MM.1S (cell line): ENCODE measurements around the gene FRMD3.

ENCODE experiments used
- DNase-seq: peaks from one replicate; pipeline ENCODE4 v3.0.0-alpha.2; 2015
- H2AFZ ChIP-seq: fragments of 300-600 bp; sonication (generic); 2 replicates; pipeline ENCODE4 v1.6.0; 2016; ENCODE audit warnings: antibody characterized with exemption, low read length
- H3F3A ChIP-seq: fragments of 300-600 bp; sonication (generic); 2 replicates; pipeline ENCODE4 v1.6.1; 2016; ENCODE audit warnings: mild to moderate bottlenecking, antibody characterized with exemption, low read length, moderate library complexity, mixed read lengths; ENCODE audit not compliant: insufficient read depth
- H3K27ac ChIP-seq: fragments of 300-600 bp; sonication (generic); 2 replicates; pipeline ENCODE4 v1.5.1; 2016; ENCODE audit warnings: mild to moderate bottlenecking, low read length
- H3K27me3 ChIP-seq: fragments of 300-600 bp; sonication (generic); replicated peaks from 2 replicates; pipeline ENCODE4 v1.6.0; 2016; ENCODE audit warnings: low read length; ENCODE audit not compliant: insufficient read depth
- H3K36me3 ChIP-seq: fragments of 300-600 bp; sonication (generic); replicated peaks from 2 replicates; pipeline ENCODE4 v1.6.1; 2016; ENCODE audit warnings: mild to moderate bottlenecking, low read length, mixed read lengths; ENCODE audit not compliant: insufficient read depth
- H3K4me1 ChIP-seq: fragments of 300-600 bp; sonication (generic); 2 replicates; pipeline ENCODE4 v1.6.1; 2016; ENCODE audit warnings: low read length, mixed read lengths
- H3K4me2 ChIP-seq: fragments of 300-600 bp; sonication (generic); 2 replicates; pipeline ENCODE4 v1.6.0; 2016; ENCODE audit warnings: low read depth, low read length
- H3K4me3 ChIP-seq: fragments of 300-600 bp; sonication (generic); 2 replicates; pipeline ENCODE4 v1.5.1; 2016; ENCODE audit warnings: low read length, mixed read lengths
- H3K79me2 ChIP-seq: fragments of 300-600 bp; sonication (generic); 2 replicates; pipeline ENCODE4 v1.6.1; 2016; ENCODE audit warnings: mixed run types, low read length, mixed read lengths
- H3K9ac ChIP-seq: fragments of 300-600 bp; sonication (generic); 2 replicates; pipeline ENCODE4 v1.6.1; 2016; ENCODE audit warnings: low read length, mixed read lengths
- H3K9me2 ChIP-seq: fragments of 300-600 bp; sonication (generic); replicated peaks from 2 replicates; pipeline ENCODE4 v1.6.1; 2016; ENCODE audit warnings: mild to moderate bottlenecking, low read length, mixed read lengths; ENCODE audit not compliant: insufficient read depth
- H3K9me3 ChIP-seq: fragments of 300-600 bp; sonication (generic); replicated peaks from 2 replicates; pipeline ENCODE4 v1.6.1; 2016; ENCODE audit warnings: mild to moderate bottlenecking, low read length, mixed read lengths; ENCODE audit not compliant: insufficient read depth
- H4K20me1 ChIP-seq: fragments of 300-600 bp; sonication (generic); 2 replicates; pipeline ENCODE4 v1.6.1; 2016; ENCODE audit warnings: mild to moderate bottlenecking, low read length, moderate library complexity, mixed read lengths; ENCODE audit not compliant: insufficient read depth
- EZH2 ChIP-seq: fragments of 300-600 bp; sonication (generic); optimal IDR thresholded peaks from 2 replicates; pipeline ENCODE3; 2017; ENCODE audit warnings: low read depth, mild to moderate bottlenecking, antibody characterized with exemption, low read length, mixed read lengths
- EZH2phosphoT487 ChIP-seq: fragments of 300-600 bp; sonication (generic); IDR thresholded peaks from 2 replicates; pipeline ENCODE4 v1.6.1; 2018; ENCODE audit warnings: antibody characterized with exemption, low read length
- TF ChIP-seq, protein P1 (sequence below): fragments of 300-600 bp; sonication (generic); IDR thresholded peaks from 2 replicates; pipeline ENCODE4 v1.5.1; 2016; ENCODE audit warnings: antibody characterized with exemption, low read length, mixed read lengths

Gene FRMD3

DNA sequence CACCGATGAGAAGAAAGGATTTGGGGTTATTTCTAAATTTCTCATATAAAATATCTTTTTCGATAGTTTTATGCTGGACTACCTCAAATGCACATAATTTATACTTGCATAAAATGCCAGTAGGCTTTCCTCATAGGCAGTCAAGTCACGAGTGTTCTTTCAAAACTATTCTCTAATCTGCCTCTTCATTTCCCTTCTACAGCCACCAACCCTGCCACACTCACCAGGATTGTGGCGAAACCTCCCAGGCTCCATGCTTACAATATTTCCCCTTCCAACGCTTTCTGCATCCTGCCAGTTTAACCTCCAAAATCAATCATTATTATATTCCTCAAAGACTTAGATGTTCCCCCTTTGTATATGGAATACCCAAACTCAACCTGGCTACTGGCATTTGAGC lies 65.4 kb downstream of the FRMD3 start:
- Histone ChIP-seq H3K4me1 (no peaks in the 10 kb centered on the region), H3K27ac (no peak overlapping the region), H3K9me2 (no peaks in the 10 kb centered on the region), H2AFZ (no peak overlapping the region), H3K27me3 (no peaks in the 10 kb centered on the region), H3K9ac (no peak overlapping the region), H3K36me3 (no peaks in the 10 kb centered on the region), H3K4me3 (no peak overlapping the region), H3K4me2 (no peak overlapping the region), H4K20me1 (no peaks in the 10 kb centered on the region), H3F3A (no peaks in the 10 kb centered on the region), H3K9me3 (no peaks in the 10 kb centered on the region), H3K79me2 (no peaks in the 10 kb centered on the region)
- TF ChIP-seq EZH2 (no peak), EZH2phosphoT487 (no peak)
- TF ChIP-seq, protein P1, sequence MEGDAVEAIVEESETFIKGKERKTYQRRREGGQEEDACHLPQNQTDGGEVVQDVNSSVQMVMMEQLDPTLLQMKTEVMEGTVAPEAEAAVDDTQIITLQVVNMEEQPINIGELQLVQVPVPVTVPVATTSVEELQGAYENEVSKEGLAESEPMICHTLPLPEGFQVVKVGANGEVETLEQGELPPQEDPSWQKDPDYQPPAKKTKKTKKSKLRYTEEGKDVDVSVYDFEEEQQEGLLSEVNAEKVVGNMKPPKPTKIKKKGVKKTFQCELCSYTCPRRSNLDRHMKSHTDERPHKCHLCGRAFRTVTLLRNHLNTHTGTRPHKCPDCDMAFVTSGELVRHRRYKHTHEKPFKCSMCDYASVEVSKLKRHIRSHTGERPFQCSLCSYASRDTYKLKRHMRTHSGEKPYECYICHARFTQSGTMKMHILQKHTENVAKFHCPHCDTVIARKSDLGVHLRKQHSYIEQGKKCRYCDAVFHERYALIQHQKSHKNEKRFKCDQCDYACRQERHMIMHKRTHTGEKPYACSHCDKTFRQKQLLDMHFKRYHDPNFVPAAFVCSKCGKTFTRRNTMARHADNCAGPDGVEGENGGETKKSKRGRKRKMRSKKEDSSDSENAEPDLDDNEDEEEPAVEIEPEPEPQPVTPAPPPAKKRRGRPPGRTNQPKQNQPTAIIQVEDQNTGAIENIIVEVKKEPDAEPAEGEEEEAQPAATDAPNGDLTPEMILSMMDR = no peak
- DNase-seq = no peak

DNA sequence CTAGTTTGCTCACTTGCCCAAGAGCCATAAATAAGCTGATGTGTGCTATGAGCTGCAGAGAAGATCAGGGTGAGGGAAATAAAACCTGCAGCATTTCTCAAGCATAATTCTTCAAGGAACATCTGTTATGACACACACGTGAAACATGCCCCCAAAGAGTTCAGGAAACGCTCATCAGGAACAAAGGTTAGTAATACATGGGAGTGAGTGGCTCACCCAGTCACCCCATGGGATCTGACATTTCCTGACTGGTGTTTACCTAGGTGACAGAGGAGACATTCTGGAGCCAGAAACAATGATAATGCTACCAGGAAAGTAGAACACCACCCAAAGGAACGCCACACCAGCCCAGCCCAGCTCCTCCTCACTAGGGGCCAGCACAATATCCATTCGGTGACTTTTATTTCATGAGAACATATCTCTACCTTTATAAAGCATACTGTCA lies 66.0 kb downstream of the FRMD3 start:
- no peaks in the 10 kb centered on the region for H3K27me3 ChIP-seq
- H3K79me2 ChIP-seq = no peaks in the 10 kb centered on the region
- no peak overlapping the region for H3K9ac ChIP-seq
- H3K9me3 ChIP-seq = no peaks in the 10 kb centered on the region
- no peaks in the 10 kb centered on the region for H3F3A ChIP-seq
- H3K9me2 ChIP-seq = no peaks in the 10 kb centered on the region
- H3K4me3 ChIP-seq = no peak overlapping the region
- no peak overlapping the region for H3K27ac ChIP-seq
- no peak for DNase-seq
- H4K20me1 ChIP-seq = no peaks in the 10 kb centered on the region
- TF ChIP-seq EZH2phosphoT487 (no peak), EZH2 (no peak)
- TF ChIP-seq, protein P1 = no peak
- no peaks in the 10 kb centered on the region for H3K36me3 ChIP-seq
- no peaks in the 10 kb centered on the region for H3K4me1 ChIP-seq
- H3K4me2 ChIP-seq = no peak overlapping the region
- no peak overlapping the region for H2AFZ ChIP-seq

DNA sequence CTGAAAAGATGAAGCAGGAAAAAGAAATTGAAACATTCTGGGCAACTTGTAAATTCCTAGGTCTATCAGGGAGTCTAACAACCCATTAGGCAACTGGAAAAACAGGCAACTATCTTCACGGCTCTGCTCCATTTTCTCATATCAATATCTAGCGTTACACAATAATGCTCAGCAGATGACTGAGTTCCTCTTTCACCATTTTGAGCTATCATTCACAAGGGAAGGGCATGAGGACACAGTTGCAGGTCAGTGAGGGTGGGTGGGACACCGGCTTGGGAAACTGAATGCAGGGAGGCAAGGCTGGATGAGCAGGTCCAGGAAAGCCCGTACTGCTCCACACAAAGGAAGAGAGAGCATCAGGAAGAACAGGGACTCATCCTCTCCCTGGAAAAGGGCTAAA lies 67.0 kb downstream of the FRMD3 start:
- no peaks in the 10 kb centered on the region for H4K20me1 ChIP-seq
- no peaks in the 10 kb centered on the region for H3K4me1 ChIP-seq
- no peaks in the 10 kb centered on the region for H3K9me2 ChIP-seq
- H3K4me2 ChIP-seq = no peak overlapping the region
- H3F3A ChIP-seq = no peaks in the 10 kb centered on the region
- H3K36me3 ChIP-seq = no peaks in the 10 kb centered on the region
- no peak overlapping the region for H3K27ac ChIP-seq
- H3K9me3 ChIP-seq = no peaks in the 10 kb centered on the region
- no peak overlapping the region for H3K9ac ChIP-seq
- TF ChIP-seq EZH2phosphoT487 = no peak
- TF ChIP-seq, protein P1 = no peak
- no peak for TF ChIP-seq EZH2
- H3K4me3 ChIP-seq = no peak overlapping the region
- H3K79me2 ChIP-seq = no peaks in the 10 kb centered on the region
- no peak overlapping the region for H2AFZ ChIP-seq
- DNase-seq = no peak
- H3K27me3 ChIP-seq = no peaks in the 10 kb centered on the region
